GM12878 (cell line): ENCODE data around the gene DEFB132. TPM values are rescaled to one million over a fixed set of nuclear protein-coding genes. Genes with fewer than 3 reads are reported as not detected.

Experiments
- ATF7 ChIP-seq: fragments of 450-650 bp; IDR thresholded peaks from 2 replicates; pipeline ENCODE4 v1.6.1; 2016; ENCODE audit warnings: low read depth, mild to moderate bottlenecking
- FOXM1 ChIP-seq: IDR thresholded peaks from 2 replicates; pipeline ENCODE4 v1.6.1; 2012; ENCODE audit warnings: low read depth, mild to moderate bottlenecking, inconsistent platforms, low read length, moderate library complexity
- GATAD2B ChIP-seq: fragments of 450-650 bp; conservative IDR thresholded peaks from 2 replicates; pipeline ENCODE4 v1.6.1; 2017; ENCODE audit warnings: low read depth, mild to moderate bottlenecking, moderate library complexity
- IKZF1 ChIP-seq: fragments of 450-650 bp; conservative IDR thresholded peaks from 2 replicates; pipeline ENCODE4 v1.6.1; 2017; ENCODE audit warnings: antibody characterized with exemption, mild to moderate bottlenecking
- KAT2A ChIP-seq: conservative IDR thresholded peaks from 2 replicates; pipeline ENCODE4 v1.6.1; 2011; ENCODE audit warnings: low read depth, low read length; ENCODE audit not compliant: control insufficient read depth
- MXI1 ChIP-seq: fragments of 150-350 bp; IDR thresholded peaks from 2 replicates; pipeline ENCODE4 v1.6.1; 2011; ENCODE audit warnings: low read depth, mild to moderate bottlenecking, inconsistent platforms, low read length, improper control_type of control experiment
- MYB ChIP-seq: fragments of 150-350 bp; IDR thresholded peaks from 2 replicates; pipeline ENCODE4 v1.6.1; 2014; ENCODE audit warnings: mild to moderate bottlenecking, low read depth, low read length, borderline replicate concordance
- NFYA ChIP-seq: IDR thresholded peaks from 2 replicates; pipeline ENCODE4 v1.6.1; 2011; ENCODE audit warnings: low read depth, mild to moderate bottlenecking, low read length, improper control_type of control experiment, borderline replicate concordance
- NR2C1 ChIP-seq: fragments of 450-650 bp; IDR thresholded peaks from 2 replicates; pipeline ENCODE4 v1.6.1; 2017; ENCODE audit warnings: antibody characterized with exemption, mild to moderate bottlenecking, moderate library complexity
- PAX8 ChIP-seq: fragments of 450-650 bp; IDR thresholded peaks from 2 replicates; pipeline ENCODE4 v1.6.1; 2017; ENCODE audit warnings: mild to moderate bottlenecking, moderate library complexity
- PBX3 ChIP-seq: IDR thresholded peaks from 2 replicates; pipeline ENCODE4 v1.6.1; 2011; ENCODE audit warnings: mild to moderate bottlenecking, low read depth, low read length, moderate library complexity; ENCODE audit not compliant: insufficient replicate concordance
- POLR2AphosphoS2 ChIP-seq: IDR thresholded peaks from 2 replicates; pipeline ENCODE4 v1.6.1; 2011; ENCODE audit warnings: low read depth, mild to moderate bottlenecking, low read length, improper control_type of control experiment, moderate library complexity
- POLR2AphosphoS5 ChIP-seq: IDR thresholded peaks from 2 replicates; pipeline ENCODE4 v1.6.1; 2011; ENCODE audit warnings: mild to moderate bottlenecking, low read length, inconsistent platforms
- RAD21 ChIP-seq: IDR thresholded peaks from 2 replicates; pipeline ENCODE4 v1.6.1; 2011; ENCODE audit warnings: mild to moderate bottlenecking, low read depth, low read length, moderate library complexity; ENCODE audit not compliant: insufficient read depth
- RCOR1 ChIP-seq: conservative IDR thresholded peaks from 2 replicates; pipeline ENCODE4 v1.6.1; 2012; ENCODE audit warnings: low read depth, low read length, improper control_type of control experiment
- RFX5 ChIP-seq: IDR thresholded peaks from 2 replicates; pipeline ENCODE4 v1.6.1; 2011; ENCODE audit warnings: low read depth, low read length, improper control_type of control experiment
- RUNX3 ChIP-seq: IDR thresholded peaks from 2 replicates; pipeline ENCODE4 v1.6.1; 2012; ENCODE audit warnings: low read length, inconsistent platforms
- SMC3 ChIP-seq: IDR thresholded peaks from 2 replicates; pipeline ENCODE4 v1.6.1; 2011; ENCODE audit warnings: low read length, improper control_type of control experiment, borderline replicate concordance
- SUZ12 ChIP-seq: fragments of 200-600 bp; sonication (generic); IDR thresholded peaks from one replicate; pipeline ENCODE4 v1.6.1; 2018; ENCODE audit warnings: antibody characterized with exemption, mild to moderate bottlenecking; ENCODE audit not compliant: unreplicated experiment
- TAF1 ChIP-seq: IDR thresholded peaks from 2 replicates; pipeline ENCODE4 v1.6.1; 2011; ENCODE audit warnings: mild to moderate bottlenecking, low read depth, low read length, borderline replicate concordance
- polyA plus RNA-seq, 11 experiments: library from polyadenylated mRNA; depleted of rRNA in 4 of 11; unstranded in 6 of 11; stranded (reverse) in 5 of 11; fragments of >200 nt; fragmentation: Nextera tagmentation in 4 of 11; fragmentation: Illumina TruSeq in 1 of 11; extraction: Ambion mirVana in 4 of 11; extraction: Trizol in 1 of 11; gene quantifications; 1 replicate in 1 of 11; 2 replicates in 10 of 11; pipeline versions ENCODE4 v1.2.1 to v1.2.3, GENCODE V29; 2011 to 2016; ENCODE audit warnings: inconsistent platforms in 2 of 11, missing spikeins in 2 of 11, low read depth in 1 of 11
- total RNA-seq, 4 experiments: library from RNA; depleted of rRNA in 3 of 4; stranded (reverse); fragments of >200 nt in 3 of 4; fragmentation: Illumina TruSeq in 1 of 4; extraction: Trizol in 1 of 4; gene quantifications; 2 replicates each; pipeline versions ENCODE4 v1.2.1 to v1.2.3, GENCODE V29; 2013 to 2021
- TF ChIP-seq, protein P1 (sequence below): IDR thresholded peaks from 2 replicates; pipeline ENCODE4 v1.6.1; 2012; ENCODE audit warnings: mild to moderate bottlenecking, low read depth, low read length

Gene DEFB132
- total and polyA plus RNA-seq, 10 of the 15 experiments (the other 5 are each of a cell fraction or from before 2014, with no cell fraction given) = not detected

- TF ChIP-seq POLR2AphosphoS5 = peak; percentile 60; the same call in 1 of the 2 replicates
- no peak for TF ChIP-seq SUZ12
- TF ChIP-seq RFX5 = no peak
- no peak for TF ChIP-seq TAF1
- no peak for TF ChIP-seq FOXM1
- no peak for TF ChIP-seq MYB
- TF ChIP-seq, protein P1, sequence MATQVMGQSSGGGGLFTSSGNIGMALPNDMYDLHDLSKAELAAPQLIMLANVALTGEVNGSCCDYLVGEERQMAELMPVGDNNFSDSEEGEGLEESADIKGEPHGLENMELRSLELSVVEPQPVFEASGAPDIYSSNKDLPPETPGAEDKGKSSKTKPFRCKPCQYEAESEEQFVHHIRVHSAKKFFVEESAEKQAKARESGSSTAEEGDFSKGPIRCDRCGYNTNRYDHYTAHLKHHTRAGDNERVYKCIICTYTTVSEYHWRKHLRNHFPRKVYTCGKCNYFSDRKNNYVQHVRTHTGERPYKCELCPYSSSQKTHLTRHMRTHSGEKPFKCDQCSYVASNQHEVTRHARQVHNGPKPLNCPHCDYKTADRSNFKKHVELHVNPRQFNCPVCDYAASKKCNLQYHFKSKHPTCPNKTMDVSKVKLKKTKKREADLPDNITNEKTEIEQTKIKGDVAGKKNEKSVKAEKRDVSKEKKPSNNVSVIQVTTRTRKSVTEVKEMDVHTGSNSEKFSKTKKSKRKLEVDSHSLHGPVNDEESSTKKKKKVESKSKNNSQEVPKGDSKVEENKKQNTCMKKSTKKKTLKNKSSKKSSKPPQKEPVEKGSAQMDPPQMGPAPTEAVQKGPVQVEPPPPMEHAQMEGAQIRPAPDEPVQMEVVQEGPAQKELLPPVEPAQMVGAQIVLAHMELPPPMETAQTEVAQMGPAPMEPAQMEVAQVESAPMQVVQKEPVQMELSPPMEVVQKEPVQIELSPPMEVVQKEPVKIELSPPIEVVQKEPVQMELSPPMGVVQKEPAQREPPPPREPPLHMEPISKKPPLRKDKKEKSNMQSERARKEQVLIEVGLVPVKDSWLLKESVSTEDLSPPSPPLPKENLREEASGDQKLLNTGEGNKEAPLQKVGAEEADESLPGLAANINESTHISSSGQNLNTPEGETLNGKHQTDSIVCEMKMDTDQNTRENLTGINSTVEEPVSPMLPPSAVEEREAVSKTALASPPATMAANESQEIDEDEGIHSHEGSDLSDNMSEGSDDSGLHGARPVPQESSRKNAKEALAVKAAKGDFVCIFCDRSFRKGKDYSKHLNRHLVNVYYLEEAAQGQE = no peak
- no peak for TF ChIP-seq MXI1
- peak; percentile 83 for TF ChIP-seq SMC3
- peak; percentile 24; the same call in 1 of the 2 replicates for TF ChIP-seq IKZF1
- TF ChIP-seq GATAD2B = 0 out of 2 replicates have a peak, but pooled peaks have one; percentile 32
- no peak for TF ChIP-seq POLR2AphosphoS2
- TF ChIP-seq RAD21 = peak; percentile 82
- no peak for TF ChIP-seq ATF7
- TF ChIP-seq PBX3 = peak; percentile 77
- TF ChIP-seq PAX8 = no peak
- no peak for TF ChIP-seq KAT2A
- no peak for TF ChIP-seq NFYA
- no peak for TF ChIP-seq NR2C1
- no peak for TF ChIP-seq RCOR1
- TF ChIP-seq RUNX3 = no peak
- TF ChIP-seq, all 136 proteins: peak for 21
Observed at GRCh38 chr20:266596-267562, 9.4 kb downstream of the DEFB132 start (continued).
